Right cardiac atrium (tissue), 5 donors: Measurements from ENCODE around the gene CDC42BPB. TPM values are rescaled to one million over a fixed set of nuclear protein-coding genes. Genes with fewer than 3 reads are reported as not detected.
A peak's percentile ranks its signal among the peaks of the same experiment; 100 is the strongest.

Experiments
- ATAC-seq, 2 donors: fragments of 200-7000 bp; cut with Tn5 transposase; one replicate each; pipeline versions ENCODE4 v1.8.0 to v1.9.1; 2020; ENCODE audit warnings: moderate library complexity in 2 of 2, mild to moderate bottlenecking in 1 of 2
- DNase-seq, 3 donors: peaks; one replicate each; pipeline ENCODE4 v3.0.0-alpha.2; 2020
- H3K27ac ChIP-seq: one replicate; pipeline ENCODE4 v1.5.1; 2013; ENCODE audit warnings: mild to moderate bottlenecking, low read length, control low read depth, moderate library complexity
- H3K27me3 ChIP-seq: one replicate; pipeline ENCODE4 v1.6.1; 2013; ENCODE audit not compliant: control insufficient read depth, insufficient read depth
- H3K4me1 ChIP-seq: one replicate; pipeline ENCODE4 v1.6.1; 2013; ENCODE audit warnings: low read length; ENCODE audit not compliant: control insufficient read depth, insufficient read depth
- H3K4me3 ChIP-seq: one replicate; pipeline ENCODE4 v1.5.1; 2013; ENCODE audit warnings: low read length, control low read depth
- H3K9me3 ChIP-seq: one replicate; pipeline ENCODE4 v1.6.1; 2013; ENCODE audit warnings: low read length; ENCODE audit not compliant: control insufficient read depth
- WGBS: extraction: QIAGEN DNeasy Blood & Tissue Kit; methylation state at CpG from one replicate; pipeline ENCODE4 v1.1.7; 2013; 5-methylcytosine and 5-hydroxymethylcytosine counted together
- intact Hi-C, 4 donors: fragments of 100-400 bp; cut with DNase I; formaldehyde crosslinking; loops; one replicate each; pipeline versions ENCODE4 v1.11.0 to v1.14.0; 2022 to 2023
- polyA plus RNA-seq: library from polyadenylated mRNA; stranded (reverse); fragments of 200-250 nt; gene quantifications from one replicate; pipeline ENCODE4 v1.2.3, GENCODE V29; 2013
- total RNA-seq, 4 donors: library from RNA; stranded (reverse); fragmentation: NEBNext Ultra II Directional; extraction: Animal tissue kit (Norgen Biotek cat#: 25700); gene quantifications; one replicate each; pipeline ENCODE4 v1.2.1, GENCODE V29; 2021
- donor health status: healthy with polysubstance abuse.
- donor health status: DM: no; HTN: yes; CAD: no.
- donor health status: DM: no; HTN: no; CAD: no.
- donor health status: DM: no; HTN: yes; CAD: no; lungs with severe emphysema.
- donor health status: DM: yes; HTN: yes; CAD: no.

Gene CDC42BPB
- total and polyA plus RNA-seq, 5 donors: 42.5 to 82.5 (median 69.7) TPM

DNA sequence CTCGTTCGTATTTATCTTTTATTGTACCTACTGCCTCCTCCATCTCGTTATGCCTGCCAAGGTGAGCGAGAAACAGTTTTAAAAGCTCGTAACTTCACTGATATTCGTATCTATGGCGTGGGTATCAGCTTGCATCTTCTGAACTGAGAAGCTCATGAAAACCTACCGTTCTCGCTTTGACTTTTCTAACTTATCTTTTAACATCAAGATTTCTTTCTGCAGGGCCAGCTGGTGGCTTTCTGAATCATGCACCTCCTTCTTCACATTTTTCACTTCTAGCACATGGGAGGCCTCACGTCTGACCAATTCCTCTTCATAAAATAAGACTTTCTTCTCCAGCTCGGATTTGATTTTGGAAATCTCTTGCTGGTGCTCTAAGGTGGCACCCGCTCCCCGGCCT lies 89.0 kb downstream of the CDC42BPB start:
- Histone ChIP-seq H3K27me3 (no peaks in the 10 kb centered on the region), H3K27ac (no peak overlapping the region), H3K4me3 (no peak overlapping the region), H3K4me1 (no peaks in the 10 kb centered on the region), H3K9me3 (no peaks in the 10 kb centered on the region)
- intact Hi-C loops: no loop called here
- DNase-seq (no peak), ATAC-seq (no peak)
- 94% methylated on average over 13 of the region's 13 CpGs for WGBS

GRCh38 chr14:102967506-102967795 lies 89.9 kb downstream of the CDC42BPB start:
- Histone ChIP-seq H3K27ac (no peak overlapping the region), H3K4me3 (no peak overlapping the region), H3K4me1 (no peaks in the 10 kb centered on the region), H3K27me3 (no peaks in the 10 kb centered on the region), H3K9me3 (no peaks in the 10 kb centered on the region)
- WGBS: 88% methylated on average over 14 of the region's 14 CpGs
- DNase-seq (no peak), ATAC-seq (no peak)
- intact Hi-C loops: no loop called here

GRCh38 chr14:102966681-102967505 lies 90.5 kb downstream of the CDC42BPB start:
- Histone ChIP-seq H3K27me3 (no peaks in the 10 kb centered on the region), H3K4me3 (no peak overlapping the region), H3K9me3 (no peaks in the 10 kb centered on the region), H3K4me1 (no peaks in the 10 kb centered on the region), H3K27ac (no peak overlapping the region)
- DNase-seq (no peak), ATAC-seq (no peak)
- intact Hi-C loops: no loop called here
- 90% methylated on average over 21 of the region's 21 CpGs for WGBS

DNA sequence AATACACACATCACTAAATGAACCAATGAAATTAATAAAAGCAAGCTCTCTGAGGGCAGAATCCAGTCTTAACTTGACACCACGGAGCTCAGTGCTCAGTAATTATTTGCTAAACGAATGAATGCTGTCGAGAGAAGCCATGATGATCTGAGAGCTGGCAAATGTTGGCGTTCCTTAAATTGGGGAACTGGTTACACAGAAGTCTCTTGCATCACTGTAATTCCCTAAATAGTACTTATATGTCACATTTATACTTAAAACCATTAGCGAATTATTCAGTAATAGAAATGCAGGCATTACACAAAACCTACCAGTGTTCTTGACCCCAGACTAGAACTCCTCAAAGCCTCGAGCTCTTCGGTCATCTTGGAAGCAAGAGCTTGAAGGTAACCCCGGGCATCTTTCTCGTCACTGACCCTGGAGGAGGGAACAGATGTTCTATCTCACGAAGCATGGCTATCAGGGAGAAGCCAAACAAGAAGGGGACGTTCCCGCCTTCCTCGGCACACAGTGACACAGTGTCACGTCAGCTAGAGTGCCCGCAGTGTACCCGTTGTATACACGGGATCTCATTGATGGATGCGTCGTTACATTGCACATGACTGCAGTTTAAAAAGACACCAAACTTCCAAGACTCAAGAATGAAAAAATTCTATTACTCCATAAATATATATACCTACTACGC lies 91.2 kb downstream of the CDC42BPB start:
- intact Hi-C loops: no loop called here
- 93% methylated on average over 20 of the region's 20 CpGs for WGBS
- Histone ChIP-seq H3K4me3 (no peak overlapping the region), H3K27ac (no peak overlapping the region), H3K4me1 (no peaks in the 10 kb centered on the region), H3K9me3 (no peaks in the 10 kb centered on the region), H3K27me3 (no peaks in the 10 kb centered on the region)
- no peak for ATAC-seq
- DNase-seq: no peak

DNA sequence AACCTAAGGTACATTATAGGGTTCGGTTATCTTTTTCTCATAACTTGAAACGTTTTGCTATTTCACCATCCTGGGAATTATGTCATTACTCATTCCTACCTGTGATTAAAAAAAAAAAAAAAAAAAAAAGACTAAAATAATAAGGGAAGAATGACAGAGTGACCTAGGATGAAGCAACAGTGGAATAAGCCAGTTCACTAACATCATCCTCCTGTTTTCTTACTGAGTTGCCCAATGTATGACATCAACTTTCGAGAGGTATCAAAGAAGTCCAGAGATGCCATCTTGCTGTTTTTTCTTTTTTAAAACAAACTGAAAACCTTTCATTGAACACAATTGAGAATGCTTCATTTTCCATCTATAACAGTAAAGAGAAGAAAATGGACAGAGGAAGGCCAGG lies 92.1 kb downstream of the CDC42BPB start:
- H3K27me3 ChIP-seq: no peaks in the 10 kb centered on the region
- intact Hi-C loops: no loop called here
- H3K9me3 ChIP-seq: no peaks in the 10 kb centered on the region
- DNase-seq (no peak), ATAC-seq (no peak)
- no peak overlapping the region for H3K27ac ChIP-seq
- H3K4me3 ChIP-seq: no peak overlapping the region
- H3K4me1 ChIP-seq: no peaks in the 10 kb centered on the region
- WGBS: 90% methylated on average over 3 of the region's 3 CpGs

GRCh38 chr14:102964152-102964730 lies 93.1 kb downstream of the CDC42BPB start:
- Histone ChIP-seq H3K27ac (no peak overlapping the region), H3K27me3 (no peaks in the 10 kb centered on the region), H3K4me1 (no peaks in the 10 kb centered on the region), H3K4me3 (no peak overlapping the region), H3K9me3 (no peaks in the 10 kb centered on the region)
- no peak for ATAC-seq
- intact Hi-C loops: no loop called here
- 96% methylated on average over 39 of the region's 39 CpGs for WGBS
- DNase-seq: no peak

- Histone ChIP-seq H3K4me3 (no peak overlapping the region), H3K4me1 (no peaks in the 10 kb centered on the region), H3K27me3 (no peaks in the 10 kb centered on the region), H3K9me3 (no peaks in the 10 kb centered on the region), H3K27ac (no peak overlapping the region)
- intact Hi-C loops: no loop called here
- ATAC-seq (no peak), DNase-seq (no peak)
- WGBS: 83% methylated on average over 9 of the region's 9 CpGs
Measured at GRCh38 chr14:102962111-102962627, 95.2 kb downstream of the CDC42BPB start.

DNA sequence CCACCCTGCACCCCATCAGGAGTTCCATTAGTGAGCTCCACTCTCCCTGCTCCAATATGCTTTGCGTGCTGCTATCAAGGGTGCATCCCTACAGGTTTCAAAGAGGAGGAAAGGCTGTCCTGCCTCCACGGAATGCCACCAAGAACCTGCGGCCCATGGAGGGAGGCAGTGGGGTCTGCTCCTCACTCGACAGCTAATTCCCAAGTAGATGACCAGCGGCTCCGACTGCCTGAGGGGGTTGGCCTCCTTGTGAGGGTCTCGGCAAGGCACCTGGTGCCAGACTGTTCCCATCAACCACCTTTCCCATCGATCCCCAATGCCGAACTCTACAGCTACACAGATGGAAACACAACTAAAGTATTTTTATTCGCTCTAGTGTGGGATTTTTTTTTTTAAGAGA lies 98.9 kb downstream of the CDC42BPB start:
- Histone ChIP-seq H3K27ac (no peak overlapping the region), H3K4me1 (no peaks in the 10 kb centered on the region), H3K4me3 (no peak overlapping the region), H3K27me3 (no peaks in the 10 kb centered on the region), H3K9me3 (no peaks in the 10 kb centered on the region)
- no peak for ATAC-seq
- no peak for DNase-seq
- intact Hi-C loops: no loop called here
- 92% methylated on average over 10 of the region's 10 CpGs for WGBS

DNA sequence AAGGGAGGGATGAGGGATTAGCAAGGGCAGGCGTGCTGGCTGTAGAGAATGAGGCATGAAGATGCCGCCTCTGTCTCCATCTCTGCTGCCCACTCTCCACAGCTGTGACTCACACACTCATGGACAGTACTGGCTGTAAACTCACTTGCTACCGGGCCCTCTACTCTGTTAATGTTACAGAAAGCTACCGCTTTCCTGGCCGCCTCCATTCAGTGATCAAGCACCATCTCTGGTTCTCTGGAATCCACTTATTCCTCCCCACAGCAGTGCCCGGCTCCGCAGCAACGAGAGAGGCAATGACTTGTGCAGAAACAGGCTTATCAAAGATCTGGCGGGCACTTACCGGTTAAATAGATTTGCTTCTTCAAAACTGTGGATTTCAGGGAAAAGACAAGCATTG lies 100.1 kb downstream of the CDC42BPB start:
- 93% methylated on average over 10 of the region's 10 CpGs for WGBS
- no peaks in the 10 kb centered on the region for H3K9me3 ChIP-seq
- DNase-seq: no peak
- ATAC-seq: no peak
- no peaks in the 10 kb centered on the region for H3K27me3 ChIP-seq
- H3K4me3 ChIP-seq: no peak overlapping the region
- no peak overlapping the region for H3K27ac ChIP-seq
- intact Hi-C loops: no loop called here
- H3K4me1 ChIP-seq: no peaks in the 10 kb centered on the region

DNA sequence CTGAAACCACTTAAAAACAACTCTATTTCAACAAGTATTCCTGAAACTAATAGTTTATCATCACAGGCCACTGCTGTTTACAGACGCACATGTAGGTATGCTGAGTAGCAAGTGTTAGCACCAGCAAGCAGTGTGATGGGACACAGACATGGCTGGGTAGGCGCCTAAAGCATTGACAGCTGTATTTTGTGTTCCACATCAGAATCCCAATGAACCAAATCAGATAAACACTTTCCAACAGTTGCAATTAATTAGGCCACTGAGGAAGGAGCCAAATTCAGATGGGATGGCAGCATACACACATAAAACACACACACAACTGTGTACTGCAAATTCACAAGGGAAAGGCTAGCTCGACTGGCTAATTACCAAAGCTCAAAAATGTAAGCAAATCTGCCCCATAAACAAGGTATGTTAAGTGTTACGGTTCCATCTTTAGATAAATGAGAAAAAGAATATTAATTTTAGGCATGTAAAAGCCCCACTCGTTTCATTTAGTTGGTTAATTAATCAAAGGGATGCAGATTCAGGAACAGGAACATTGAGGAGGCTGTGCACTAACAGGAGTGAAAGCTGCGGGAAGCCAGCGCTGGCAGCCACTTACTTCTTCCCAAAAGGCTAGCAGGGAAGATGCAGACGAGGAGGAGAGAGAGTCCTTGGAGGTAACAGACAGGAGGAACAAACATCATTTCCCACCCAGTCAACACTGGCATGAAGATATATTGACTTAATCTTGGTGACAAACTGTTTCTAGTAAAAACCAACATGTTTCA lies 101.5 kb downstream of the CDC42BPB start:
- Histone ChIP-seq H3K27ac (no peak overlapping the region), H3K27me3 (no peaks in the 10 kb centered on the region), H3K4me3 (no peak overlapping the region), H3K4me1 (no peaks in the 10 kb centered on the region), H3K9me3 (no peaks in the 10 kb centered on the region)
- no peak for DNase-seq
- intact Hi-C loops: no loop called here
- peak in 1 of 2 donors; percentile 27 for ATAC-seq
- WGBS: 69% methylated on average over 8 of the region's 8 CpGs
